ENCODE results near the gene OGA.

OGA gene

DNA sequence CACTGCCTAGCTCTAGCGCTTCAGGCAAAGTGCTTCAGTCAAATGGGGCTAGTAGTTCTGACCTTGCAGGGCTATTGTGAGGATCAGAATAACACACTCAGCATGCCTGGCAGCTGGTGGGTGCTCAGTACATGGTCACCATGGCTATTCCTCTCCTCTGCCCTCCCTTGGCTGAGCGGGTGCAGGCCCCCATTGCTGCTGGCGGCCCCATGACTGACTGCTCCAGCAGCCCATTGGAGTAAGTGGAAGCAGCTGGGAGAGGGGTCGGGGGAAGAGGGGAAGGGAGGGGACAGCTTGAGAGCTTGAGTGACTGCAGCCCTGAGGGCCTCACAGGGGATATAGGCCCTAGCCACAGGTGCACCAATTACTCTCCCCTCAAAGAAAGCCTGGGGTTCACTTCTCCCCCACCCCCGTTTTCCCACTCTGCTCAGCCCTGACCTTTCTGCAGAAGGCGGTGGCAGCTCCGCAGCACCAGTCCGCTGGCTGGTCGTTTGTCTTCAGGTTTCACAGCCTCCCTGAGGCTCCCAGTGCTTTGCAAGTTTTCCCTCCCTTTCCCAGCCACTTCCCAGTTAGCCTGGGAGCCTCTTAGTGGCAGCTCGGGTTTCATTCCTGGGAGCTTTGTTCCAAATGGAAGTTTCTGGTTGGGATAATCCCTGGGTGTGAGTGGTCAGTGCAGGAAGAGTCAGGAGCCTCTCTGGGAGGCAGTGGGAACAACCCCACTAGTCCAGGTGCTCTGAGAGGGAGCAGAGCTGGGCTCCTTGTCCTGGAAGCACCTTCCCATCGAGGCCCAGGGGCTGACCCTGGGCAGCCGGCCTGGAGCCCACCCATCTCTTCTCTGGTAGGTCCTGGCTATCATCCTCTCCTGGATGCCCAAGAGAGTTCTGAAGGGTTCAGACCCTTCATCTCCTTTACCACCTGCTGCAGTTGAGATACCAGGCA is 58.7 kb downstream of the OGA start:
- no peak overlapping the region for H3K4me3 ChIP-seq (ENCODE audit: low read depth, low read length)
- TF ChIP-seq CTCF (conservative IDR thresholded peaks at IDR 0.05; ENCODE audit: low read depth, low read length), result no peak
- no peak for DNase-seq (ENCODE audit: low read depth)

DNA sequence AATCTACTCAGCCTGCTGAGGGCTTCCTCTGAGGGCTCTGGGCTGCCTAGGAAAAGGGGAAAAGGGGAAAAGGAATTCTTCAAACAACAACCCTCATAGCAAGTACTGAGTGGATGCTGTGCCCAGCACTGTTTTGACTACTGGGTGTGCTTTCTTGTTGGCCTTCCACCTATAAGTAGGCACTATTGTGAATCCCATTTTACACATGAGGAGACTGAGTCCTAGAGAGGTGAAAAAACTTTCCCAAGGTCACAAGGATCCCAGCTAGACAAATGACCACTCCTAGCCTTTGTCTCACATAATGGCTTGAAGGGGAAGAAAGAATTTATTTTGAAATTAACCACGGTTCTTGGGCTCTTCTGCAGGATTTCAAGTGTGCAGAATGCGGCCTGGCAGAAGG is 59.4 kb downstream of the OGA start:
- TF ChIP-seq CTCF (conservative IDR thresholded peaks at IDR 0.05; ENCODE audit: low read depth, low read length), result no peak
- DNase-seq (ENCODE audit: low read depth), result no peak
- no peak overlapping the region for H3K4me3 ChIP-seq (ENCODE audit: low read depth, low read length)

DNA sequence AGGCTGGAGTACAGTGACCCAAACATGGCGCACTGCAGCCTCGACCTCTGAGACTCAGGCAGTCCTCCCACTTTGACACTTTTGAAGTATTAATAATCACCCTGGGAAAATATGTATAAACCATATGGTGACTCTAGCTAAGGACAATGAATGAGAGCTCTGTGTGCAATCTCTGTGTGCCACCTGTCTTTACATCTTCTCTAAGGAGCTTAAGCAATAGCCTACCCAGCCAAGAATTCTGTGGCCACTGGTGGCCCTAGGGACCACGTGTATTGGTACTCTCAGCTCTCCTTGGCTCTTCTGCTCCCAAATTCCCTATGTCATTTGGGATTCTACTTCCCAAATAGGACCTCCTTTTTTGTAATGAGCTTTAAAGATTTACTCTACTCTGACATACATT is 66.0 kb downstream of the OGA start:
- no peak overlapping the region for H3K4me3 ChIP-seq (ENCODE audit: low read depth, low read length)
- no peak for DNase-seq (ENCODE audit: low read depth)
- TF ChIP-seq CTCF (conservative IDR thresholded peaks at IDR 0.05; ENCODE audit: low read depth, low read length), result no peak

DNA sequence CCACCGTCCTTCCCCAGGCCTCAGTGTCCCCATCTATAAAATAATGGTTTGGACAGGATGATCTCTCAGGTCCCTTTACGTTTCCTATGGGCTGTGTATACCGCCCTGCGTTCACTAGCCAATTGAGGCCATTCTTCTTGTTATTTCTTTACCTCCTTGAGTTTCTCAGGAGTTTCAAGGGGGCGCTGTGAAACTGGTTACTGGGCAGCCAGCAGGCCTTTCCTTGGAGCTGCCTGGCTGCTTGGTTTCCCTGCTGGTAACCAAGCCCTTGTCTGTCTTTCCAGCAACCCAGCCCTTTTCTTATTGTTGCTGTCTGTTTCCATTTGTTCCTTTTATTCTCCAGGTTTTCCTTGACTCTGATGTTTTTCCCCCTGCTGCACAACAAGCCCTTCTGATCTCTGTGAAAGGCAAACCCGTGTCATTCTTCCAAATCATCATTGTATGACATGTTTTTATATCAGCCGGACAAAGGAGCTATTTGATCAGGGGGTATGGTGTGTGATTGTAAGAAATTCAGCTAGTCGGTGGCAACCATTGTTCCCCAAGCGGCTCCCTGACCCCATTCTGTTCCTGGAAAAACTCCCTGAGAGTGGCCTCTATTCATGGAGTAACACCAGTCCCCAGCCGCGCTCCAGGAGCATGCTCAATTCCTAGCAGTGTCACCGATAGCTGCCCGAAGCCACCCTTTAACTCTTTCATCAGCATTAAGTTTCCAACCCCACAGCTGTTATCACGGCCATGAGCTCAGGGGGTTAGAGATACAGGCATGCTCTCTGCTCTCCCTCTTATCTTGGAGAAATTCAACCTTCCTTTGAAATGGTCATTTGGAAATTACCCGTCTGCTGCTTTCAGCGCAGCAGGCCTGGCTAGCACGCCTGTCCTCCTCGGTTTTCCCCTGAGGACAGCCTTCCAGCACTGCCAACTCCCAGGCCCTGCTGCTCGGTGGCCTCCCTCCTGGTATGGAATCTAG is 68.9 kb downstream of the OGA start:
- no peak overlapping the region for H3K4me3 ChIP-seq (ENCODE audit: low read depth, low read length)
- peak; percentile 19 for DNase-seq (ENCODE audit: low read depth)
- TF ChIP-seq CTCF (conservative IDR thresholded peaks at IDR 0.05; ENCODE audit: low read depth, low read length), result peak; percentile 28

GRCh38 chr10:101748496-101748895 is 69.7 kb downstream of the OGA start:
- TF ChIP-seq CTCF (conservative IDR thresholded peaks at IDR 0.05; ENCODE audit: low read depth, low read length), result no peak
- H3K4me3 ChIP-seq (ENCODE audit: low read depth, low read length), result no peak overlapping the region
- DNase-seq (ENCODE audit: low read depth), result no peak

DNA sequence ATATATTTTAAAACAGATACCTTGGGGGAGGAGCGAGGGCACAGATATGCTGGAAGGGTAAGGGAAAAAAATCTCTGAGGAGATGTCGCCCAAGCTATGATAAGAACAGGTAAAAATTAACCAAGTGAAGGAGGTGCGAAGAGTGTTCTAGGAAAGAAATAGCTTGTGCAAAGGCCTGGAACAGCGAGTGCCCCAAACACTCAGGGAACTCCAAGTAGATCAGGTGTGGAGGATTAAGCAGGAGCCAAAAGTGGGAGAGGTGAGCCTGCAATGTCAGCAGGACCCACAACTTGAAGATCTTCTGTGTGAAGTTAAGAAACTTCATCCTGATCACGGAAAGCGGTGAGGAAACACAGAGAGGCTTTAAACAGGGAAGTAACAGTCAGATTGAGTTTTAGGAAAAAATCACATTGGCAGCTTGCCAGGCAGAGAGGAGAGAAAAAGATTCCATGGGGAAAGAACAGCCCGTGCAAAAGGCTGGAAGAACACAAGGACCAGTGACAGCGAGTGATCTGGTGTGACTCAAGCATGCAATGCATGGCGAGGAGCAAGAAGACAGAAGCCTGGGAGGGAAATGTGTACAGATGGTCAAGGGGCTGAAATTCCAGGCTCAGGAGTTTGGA is 73.1 kb downstream of the OGA start:
- no peak for TF ChIP-seq CTCF (conservative IDR thresholded peaks at IDR 0.05; ENCODE audit: low read depth, low read length)

More for the DNA sequence above, 73.1 kb downstream of the OGA start:
- H3K4me3 ChIP-seq (ENCODE audit: low read depth, low read length), result no peak overlapping the region
- no peak for DNase-seq (ENCODE audit: low read depth)

Data from choroid plexus epithelial cell (primary cell).